SH-SY5Y (cell line): ENCODE measurements around the gene RBKS.

Experiments used
- GATA2 ChIP-seq: IDR thresholded peaks from 2 replicates; pipeline ENCODE4 v1.6.1; 2011; ENCODE audit warnings: mild to moderate bottlenecking, low read depth, low read length
- GATA3 ChIP-seq: IDR thresholded peaks from 2 replicates; pipeline ENCODE4 v1.6.1; 2011; ENCODE audit warnings: low read depth, mild to moderate bottlenecking, low read length, moderate library complexity

GRCh38 chr2:27914041-27914804 lies 24.0 kb upstream of the RBKS start:
- no peak for TF ChIP-seq GATA2
- TF ChIP-seq GATA3 = no peak
